ENCODE measurements around the gene VDAC2.

Gene VDAC2

DNA sequence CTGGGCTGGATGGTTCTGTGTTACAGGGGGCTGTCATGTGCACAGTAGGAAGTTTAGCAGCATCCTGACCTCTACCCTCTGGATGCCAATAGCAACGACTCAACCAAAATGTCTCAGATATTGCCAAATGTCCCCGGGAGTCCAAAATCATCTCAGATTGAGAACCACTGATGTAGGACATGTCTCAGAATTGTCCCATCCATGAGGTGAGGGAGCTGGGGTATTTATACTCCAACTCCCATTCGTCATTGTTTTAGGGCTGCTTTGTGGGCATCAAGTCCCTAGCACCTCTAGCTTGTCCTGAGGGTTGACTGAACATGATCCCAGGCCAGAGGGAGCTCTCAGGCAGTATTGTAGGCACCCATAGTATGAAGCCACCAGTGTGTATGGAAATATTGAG is 50.4 kb downstream of the VDAC2 start:
- Histone ChIP-seq H3K36me3 (ENCODE audit: control insufficient read depth in 1 of 2, insufficient read depth in 2 of 2, low read length in 2 of 2) (no peaks in the 10 kb centered on the region), H3K23ac (ENCODE audit: low read length) (no peak overlapping the region), H3K79me1 (ENCODE audit: low read length) (no peaks in the 10 kb centered on the region), H2BK120ac (ENCODE audit: insufficient read depth, low read length, poor library complexity) (no peak overlapping the region), H3K18ac (ENCODE audit: low read length) (no peak overlapping the region), H3K4me1 (ENCODE audit: control insufficient read depth in 1 of 2, insufficient read depth in 2 of 2, low read length in 2 of 2) (peaks cover 3 to 5% of the 10 kb centered on the region in 2 experiments), H3K4ac (ENCODE audit: low read depth, low read length) (no peak overlapping the region), H3K79me2 (ENCODE audit: control insufficient read depth, insufficient read depth, low read length, poor library complexity) (no peaks in the 10 kb centered on the region), H2BK12ac (ENCODE audit: low read length) (no peak overlapping the region), H2AK5ac (ENCODE audit: low read length) (no peak overlapping the region), H4K12ac (ENCODE audit: low read depth, low read length) (no peak overlapping the region), H2AFZ (ENCODE audit: insufficient read depth, low read length, poor library complexity) (no peak overlapping the region), H3K27ac (ENCODE audit: low read depth, low read length) (no peak overlapping the region), H3K27me3 (ENCODE audit: insufficient read depth, low read length) (no peaks in the 10 kb centered on the region), H3K14ac (ENCODE audit: low read length) (no peak overlapping the region), H2BK5ac (ENCODE audit: low read depth, low read length, poor library complexity) (no peak overlapping the region), H3K4me2 (ENCODE audit: low read length) (no peak overlapping the region), H3K9ac (ENCODE audit: low read length) (no peak overlapping the region), H3K9me3 (ENCODE audit: insufficient read depth, low read depth, low read length) (no peaks in the 10 kb centered on the region), H4K91ac (ENCODE audit: low read depth, low read length) (no peak overlapping the region), H3K4me3 (ENCODE audit: low read depth, low read length) (no peak overlapping the region), H4K8ac (ENCODE audit: low read depth, low read length) (no peak overlapping the region)
- DNase-seq = no peak
- no CpG with 5 or more reads among the region's 3 CpGs for WGBS (ENCODE audit: extremely low coverage, insufficient coverage, insufficient read length)

DNA sequence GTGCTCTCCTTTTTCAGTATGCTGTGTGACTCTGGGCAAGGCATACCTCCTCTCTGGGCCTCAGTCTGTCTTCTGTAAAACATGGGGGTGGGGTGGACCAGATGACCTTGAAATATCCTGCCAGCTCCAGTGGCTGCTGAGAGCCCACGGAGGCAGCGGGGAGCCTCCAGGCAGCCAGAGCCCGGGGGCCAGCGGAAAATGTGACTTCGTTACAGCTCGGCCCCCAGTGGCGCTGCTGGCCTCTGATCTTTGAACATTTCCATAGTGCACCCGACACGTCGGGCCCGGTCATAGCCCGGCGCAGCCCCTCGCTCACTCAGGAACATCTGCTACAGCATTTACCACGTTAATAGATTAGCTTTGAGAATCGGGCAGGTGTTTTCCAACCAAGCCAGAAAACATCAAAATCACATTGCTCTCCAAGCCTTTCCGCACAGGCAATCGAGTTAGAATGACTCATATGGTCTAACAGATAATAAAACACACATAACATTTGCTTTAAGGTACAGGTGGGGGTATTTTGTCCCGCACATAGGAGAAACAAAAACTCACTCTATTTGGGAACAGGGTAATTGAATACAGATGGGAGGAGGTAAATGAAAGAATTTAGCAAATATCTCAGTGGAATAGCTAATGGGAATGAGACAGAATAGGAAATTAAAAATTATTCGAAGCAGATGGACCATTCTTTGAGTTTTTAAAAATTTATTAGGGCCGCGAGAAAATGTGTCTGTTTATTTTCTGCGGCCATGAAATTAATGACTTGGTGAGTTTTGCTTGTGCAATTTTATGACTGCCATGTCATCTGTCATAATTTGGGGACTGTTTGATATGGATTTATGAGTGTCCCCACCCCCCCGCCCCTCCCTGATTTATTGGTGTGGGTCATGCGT is 51.5 kb downstream of the VDAC2 start:
- DNase-seq = no peak
- H3K79me1 ChIP-seq (ENCODE audit: low read length) = no peaks in the 10 kb centered on the region
- no peak overlapping the region for H3K18ac ChIP-seq (ENCODE audit: low read length)
- H2AFZ ChIP-seq (ENCODE audit: insufficient read depth, low read length, poor library complexity) = no peak overlapping the region
- no peak overlapping the region for H2AK5ac ChIP-seq (ENCODE audit: low read length)
- H3K4me2 ChIP-seq (ENCODE audit: low read length) = no peak overlapping the region
- H3K4me3 ChIP-seq (ENCODE audit: low read depth, low read length) = no peak overlapping the region
- WGBS (ENCODE audit: extremely low coverage, insufficient coverage, insufficient read length) = no CpG with 5 or more reads among the region's 25 CpGs
- H3K27me3 ChIP-seq (ENCODE audit: insufficient read depth, low read length) = no peaks in the 10 kb centered on the region
- no peak overlapping the region for H3K23ac ChIP-seq (ENCODE audit: low read length)
- H2BK12ac ChIP-seq (ENCODE audit: low read length) = no peak overlapping the region
- no peak overlapping the region for H3K27ac ChIP-seq (ENCODE audit: low read depth, low read length)
- no peaks in the 10 kb centered on the region for H3K79me2 ChIP-seq (ENCODE audit: control insufficient read depth, insufficient read depth, low read length, poor library complexity)
- H3K14ac ChIP-seq (ENCODE audit: low read length) = no peak overlapping the region
- H4K91ac ChIP-seq (ENCODE audit: low read depth, low read length) = no peak overlapping the region
- no peaks in the 10 kb centered on the region for H3K36me3 ChIP-seq (ENCODE audit: control insufficient read depth in 1 of 2, insufficient read depth in 2 of 2, low read length in 2 of 2)
- H3K4ac ChIP-seq (ENCODE audit: low read depth, low read length) = no peak overlapping the region
- H2BK120ac ChIP-seq (ENCODE audit: insufficient read depth, low read length, poor library complexity) = no peak overlapping the region
- peaks cover 3 to 5% of the 10 kb centered on the region in 2 experiments for H3K4me1 ChIP-seq (ENCODE audit: control insufficient read depth in 1 of 2, insufficient read depth in 2 of 2, low read length in 2 of 2)
- no peak overlapping the region for H2BK5ac ChIP-seq (ENCODE audit: low read depth, low read length, poor library complexity)
- no peak overlapping the region for H4K8ac ChIP-seq (ENCODE audit: low read depth, low read length)
- H3K9me3 ChIP-seq (ENCODE audit: insufficient read depth, low read depth, low read length) = no peaks in the 10 kb centered on the region
- H3K9ac ChIP-seq (ENCODE audit: low read length) = no peak overlapping the region
- H4K12ac ChIP-seq (ENCODE audit: low read depth, low read length) = no peak overlapping the region

DNA sequence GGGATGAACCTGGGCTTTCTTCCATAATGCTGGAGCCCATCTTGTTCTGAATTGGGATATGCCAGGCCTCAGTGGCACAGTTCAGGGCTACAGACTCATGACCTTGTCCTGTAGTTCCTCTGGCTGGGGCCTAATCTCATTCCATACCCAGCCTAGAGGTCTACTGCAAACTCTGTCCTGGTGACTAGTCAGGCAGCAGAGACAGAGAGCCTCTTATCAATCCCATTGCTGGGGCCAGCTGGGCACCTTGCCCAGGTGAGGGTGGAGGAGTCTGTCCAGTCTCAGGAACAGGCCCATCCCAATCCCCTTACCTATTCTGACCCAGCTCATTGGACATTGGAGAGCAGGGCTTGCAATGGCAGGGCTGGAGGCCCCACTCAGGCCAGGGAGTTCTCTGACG is 53.2 kb downstream of the VDAC2 start:
- H3K27ac ChIP-seq (ENCODE audit: low read depth, low read length) = no peak overlapping the region
- no CpG with 5 or more reads among the region's 1 CpG for WGBS (ENCODE audit: extremely low coverage, insufficient coverage, insufficient read length)

DNA sequence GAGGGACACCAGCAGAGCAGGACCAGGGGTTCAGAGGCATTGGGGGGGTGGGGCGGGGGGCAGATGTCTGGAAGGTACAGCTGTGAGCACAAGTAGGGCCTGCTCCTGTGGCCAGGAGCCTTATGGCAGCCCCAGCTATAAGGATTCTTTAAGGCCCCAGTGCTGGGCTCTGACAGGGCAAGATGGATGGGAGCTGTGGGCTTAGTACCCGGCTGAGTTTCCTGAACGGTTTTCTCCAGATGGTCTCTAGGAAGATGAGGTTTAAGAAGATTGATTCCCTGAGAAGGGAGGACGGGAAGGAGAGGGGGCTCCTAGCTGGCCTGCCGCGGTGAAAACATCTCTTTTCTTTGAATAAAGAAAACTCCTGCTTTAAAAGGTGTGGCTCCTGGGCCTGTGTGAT is 55.3 kb downstream of the VDAC2 start:
- Histone ChIP-seq H2BK12ac (ENCODE audit: low read length) (no peak overlapping the region), H3K36me3 (ENCODE audit: control insufficient read depth in 1 of 2, insufficient read depth in 2 of 2, low read length in 2 of 2) (no peaks in the 10 kb centered on the region), H2BK120ac (ENCODE audit: insufficient read depth, low read length, poor library complexity) (no peak overlapping the region), H2AFZ (ENCODE audit: insufficient read depth, low read length, poor library complexity) (no peak overlapping the region), H3K9me3 (ENCODE audit: insufficient read depth, low read depth, low read length) (no peaks in the 10 kb centered on the region), H3K18ac (ENCODE audit: low read length) (no peak overlapping the region), H3K79me1 (ENCODE audit: low read length) (no peaks in the 10 kb centered on the region), H3K4me1 (ENCODE audit: control insufficient read depth in 1 of 2, insufficient read depth in 2 of 2, low read length in 2 of 2) (peaks cover 3 to 5% of the 10 kb centered on the region in 2 experiments), H3K27ac (ENCODE audit: low read depth, low read length) (no peak overlapping the region), H3K4ac (ENCODE audit: low read depth, low read length) (no peak overlapping the region), H2BK5ac (ENCODE audit: low read depth, low read length, poor library complexity) (no peak overlapping the region), H3K4me2 (ENCODE audit: low read length) (no peak overlapping the region), H3K27me3 (ENCODE audit: insufficient read depth, low read length) (no peaks in the 10 kb centered on the region), H4K12ac (ENCODE audit: low read depth, low read length) (no peak overlapping the region), H4K91ac (ENCODE audit: low read depth, low read length) (no peak overlapping the region), H3K23ac (ENCODE audit: low read length) (no peak overlapping the region), H3K9ac (ENCODE audit: low read length) (no peak overlapping the region), H2AK5ac (ENCODE audit: low read length) (no peak overlapping the region), H3K4me3 (ENCODE audit: low read depth, low read length) (no peak overlapping the region), H3K79me2 (ENCODE audit: control insufficient read depth, insufficient read depth, low read length, poor library complexity) (no peaks in the 10 kb centered on the region), H4K8ac (ENCODE audit: low read depth, low read length) (no peak overlapping the region), H3K14ac (ENCODE audit: low read length) (no peak overlapping the region)
- DNase-seq = no peak
- WGBS (ENCODE audit: extremely low coverage, insufficient coverage, insufficient read length) = no CpG with 5 or more reads among the region's 6 CpGs

More for the DNA sequence above, 53.2 kb downstream of the VDAC2 start:
- no peak overlapping the region for H2AK5ac ChIP-seq (ENCODE audit: low read length)
- no peak overlapping the region for H3K14ac ChIP-seq (ENCODE audit: low read length)
- peaks cover 3 to 5% of the 10 kb centered on the region in 2 experiments for H3K4me1 ChIP-seq (ENCODE audit: control insufficient read depth in 1 of 2, insufficient read depth in 2 of 2, low read length in 2 of 2)
- DNase-seq = no peak
- H3K9me3 ChIP-seq (ENCODE audit: insufficient read depth, low read depth, low read length) = no peaks in the 10 kb centered on the region
- no peak overlapping the region for H3K9ac ChIP-seq (ENCODE audit: low read length)
- H4K8ac ChIP-seq (ENCODE audit: low read depth, low read length) = no peak overlapping the region
- no peak overlapping the region for H2BK120ac ChIP-seq (ENCODE audit: insufficient read depth, low read length, poor library complexity)
- no peaks in the 10 kb centered on the region for H3K79me1 ChIP-seq (ENCODE audit: low read length)
- no peaks in the 10 kb centered on the region for H3K36me3 ChIP-seq (ENCODE audit: control insufficient read depth in 1 of 2, insufficient read depth in 2 of 2, low read length in 2 of 2)
- H3K79me2 ChIP-seq (ENCODE audit: control insufficient read depth, insufficient read depth, low read length, poor library complexity) = no peaks in the 10 kb centered on the region
- no peak overlapping the region for H3K4me2 ChIP-seq (ENCODE audit: low read length)
- H3K27me3 ChIP-seq (ENCODE audit: insufficient read depth, low read length) = no peaks in the 10 kb centered on the region
- H3K4ac ChIP-seq (ENCODE audit: low read depth, low read length) = no peak overlapping the region
- no peak overlapping the region for H4K91ac ChIP-seq (ENCODE audit: low read depth, low read length)
- H4K12ac ChIP-seq (ENCODE audit: low read depth, low read length) = no peak overlapping the region
- H2AFZ ChIP-seq (ENCODE audit: insufficient read depth, low read length, poor library complexity) = no peak overlapping the region
- H2BK5ac ChIP-seq (ENCODE audit: low read depth, low read length, poor library complexity) = no peak overlapping the region
- H3K23ac ChIP-seq (ENCODE audit: low read length) = no peak overlapping the region
- no peak overlapping the region for H3K18ac ChIP-seq (ENCODE audit: low read length)
- H3K4me3 ChIP-seq (ENCODE audit: low read depth, low read length) = no peak overlapping the region
- no peak overlapping the region for H2BK12ac ChIP-seq (ENCODE audit: low read length)
